Mesothelial cell of epicardium (in vitro differentiated cells): Measurements from ENCODE around the gene SNX11. TPM values are rescaled to one million over a fixed set of nuclear protein-coding genes. Genes with fewer than 3 reads are reported as not detected.

Source experiments
- DNase-seq, 2 experiments: peaks; one replicate each; pipeline ENCODE4 v3.0.0; 2021; ENCODE audit warnings: low spot score in 2 of 2; ENCODE audit not compliant: unreplicated experiment in 2 of 2
- H3K27ac Mint-ChIP-seq: 2 replicates; pipeline ENCODE4 v1.8.0; 2021; ENCODE audit warnings: mixed read lengths
- H3K27me3 Mint-ChIP-seq: 2 replicates; pipeline ENCODE4 v1.8.0; 2021; ENCODE audit warnings: low read depth, mixed read lengths
- H3K36me3 Mint-ChIP-seq: 2 replicates; pipeline ENCODE4 v1.8.0; 2021; ENCODE audit warnings: mixed read lengths
- H3K4me1 Mint-ChIP-seq: 2 replicates; pipeline ENCODE4 v1.8.0; 2021; ENCODE audit warnings: mixed read lengths
- H3K4me3 Mint-ChIP-seq: 2 replicates; pipeline ENCODE4 v1.8.0; 2021; ENCODE audit warnings: mild to moderate bottlenecking, moderate library complexity, mixed read lengths
- H3K9me3 Mint-ChIP-seq: 2 replicates; pipeline ENCODE4 v1.8.0; 2021; ENCODE audit warnings: mixed read lengths
- CTCF ChIP-seq: fragments of 200-600 bp; sonication (generic); IDR thresholded peaks from one replicate; pipeline ENCODE4 v1.5.0; 2021; ENCODE audit warnings: antibody characterized with exemption; ENCODE audit not compliant: unreplicated experiment
- total RNA-seq: library from RNA; stranded (reverse); gene quantifications from 3 replicates; pipeline ENCODE4 v1.2.1, GENCODE V29; 2021

SNX11 gene
- total RNA-seq, 1 donor from 2014 or later = 16.2 TPM

- TF ChIP-seq CTCF = no peak
- no peak for DNase-seq
- Mint-ChIP-seq H3K27me3 (no peaks in the 10 kb centered on the region), H3K4me3 (no peak overlapping the region), H3K36me3 (peaks cover 4% of the 10 kb centered on the region), H3K9me3 (no peaks in the 10 kb centered on the region), H3K4me1 (peaks cover 15% of the 10 kb centered on the region), H3K27ac (no peak overlapping the region)
Measured at GRCh38 chr17:48110761-48111160, 3.2 kb downstream of the SNX11 start.

DNA sequence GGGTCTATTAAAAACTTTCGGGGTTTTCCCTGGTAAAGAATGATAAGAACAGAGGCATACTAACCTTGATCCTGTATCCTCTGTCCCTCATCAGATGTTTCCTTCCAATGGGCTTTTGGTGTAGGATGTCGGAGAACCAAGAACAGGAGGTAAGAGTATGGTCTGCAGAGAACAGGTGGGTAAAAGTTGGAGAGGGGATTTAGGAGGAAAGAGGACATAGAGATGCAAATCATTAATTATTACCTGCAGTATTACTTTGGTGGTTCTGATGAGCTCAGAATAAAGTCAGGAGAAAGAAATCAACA lies 4.3 kb downstream of the SNX11 start:
- no peak for TF ChIP-seq CTCF
- Mint-ChIP-seq H3K27ac (no peak overlapping the region), H3K4me1 (peaks cover 15% of the 10 kb centered on the region), H3K9me3 (no peaks in the 10 kb centered on the region), H3K4me3 (no peak overlapping the region), H3K27me3 (no peaks in the 10 kb centered on the region), H3K36me3 (peaks cover 4% of the 10 kb centered on the region)
- DNase-seq = no peak

- H3K27me3 Mint-ChIP-seq = no peaks in the 10 kb centered on the region
- peak overlapping the region; percentile 9 for H3K27ac Mint-ChIP-seq
- peaks cover 8% of the 10 kb centered on the region for H3K4me1 Mint-ChIP-seq
- peaks cover 7% of the 10 kb centered on the region for H3K36me3 Mint-ChIP-seq
- H3K4me3 Mint-ChIP-seq = no peak overlapping the region
- TF ChIP-seq CTCF = no peak
- DNase-seq = no peak
- H3K9me3 Mint-ChIP-seq = no peaks in the 10 kb centered on the region
Measured at GRCh38 chr17:48113201-48113676, 5.7 kb downstream of the SNX11 start.

DNA sequence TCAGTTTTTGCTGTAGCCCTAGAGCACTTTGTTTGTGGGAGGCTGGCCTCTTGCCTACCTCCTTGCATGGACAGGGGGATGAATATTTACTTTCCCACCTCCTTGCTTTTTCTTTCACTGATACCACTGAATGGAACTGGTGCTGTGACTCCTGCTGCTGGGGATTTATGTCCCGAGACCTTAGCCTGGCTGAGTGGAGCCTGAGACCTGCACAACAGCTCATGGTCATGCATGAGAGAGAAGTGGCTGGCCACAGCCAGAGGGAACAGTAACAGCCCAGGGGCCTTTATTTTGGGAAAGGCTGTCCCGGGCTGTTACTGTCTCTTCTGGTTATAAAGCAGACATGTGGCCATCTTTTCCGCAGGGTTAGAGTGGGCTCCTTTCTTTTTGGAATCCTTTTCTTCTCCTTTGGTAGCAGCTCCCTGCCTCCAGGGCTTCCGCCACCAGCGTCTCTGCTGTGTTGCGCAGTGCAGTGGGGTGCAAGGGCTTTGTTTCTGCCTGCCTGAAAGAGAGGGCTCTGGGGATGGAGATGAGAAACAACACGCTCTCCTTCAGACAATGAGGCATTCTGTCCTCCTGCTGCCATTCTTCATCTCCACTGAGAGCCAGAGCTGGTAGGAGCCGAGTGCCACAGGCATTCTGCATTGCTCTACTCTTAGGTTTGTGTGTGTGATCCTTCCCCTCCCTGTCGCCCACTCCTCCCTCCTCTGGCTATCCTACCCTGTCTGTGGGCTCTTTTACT lies 14.5 kb downstream of the SNX11 start:
- H3K27ac Mint-ChIP-seq = no peak overlapping the region
- no peak for TF ChIP-seq CTCF
- no peaks in the 10 kb centered on the region for H3K27me3 Mint-ChIP-seq
- no peaks in the 10 kb centered on the region for H3K4me1 Mint-ChIP-seq
- H3K9me3 Mint-ChIP-seq = no peaks in the 10 kb centered on the region
- peaks cover 27% of the 10 kb centered on the region for H3K36me3 Mint-ChIP-seq
- no peak for DNase-seq
- no peak overlapping the region for H3K4me3 Mint-ChIP-seq

- H3K9me3 Mint-ChIP-seq = no peaks in the 10 kb centered on the region
- TF ChIP-seq CTCF = no peak
- H3K27ac Mint-ChIP-seq = no peak overlapping the region
- H3K4me1 Mint-ChIP-seq = no peaks in the 10 kb centered on the region
- peaks cover 26% of the 10 kb centered on the region for H3K36me3 Mint-ChIP-seq
- DNase-seq = no peak
- H3K27me3 Mint-ChIP-seq = no peaks in the 10 kb centered on the region
- H3K4me3 Mint-ChIP-seq = no peak overlapping the region
Measured at GRCh38 chr17:48122665-48123045, 15.1 kb downstream of the SNX11 start.
